Measurements from ENCODE around the gene CCDC78. TPM values are rescaled to one million over a fixed set of nuclear protein-coding genes. Genes with fewer than 3 reads are reported as not detected.

Gene CCDC78
- total RNA-seq: 1.3 and 1.4 TPM in 2 replicates

- DNase-seq (ENCODE audit: low read depth, low spot score): no peak
Measured at GRCh38 chr16:726438-727290, at the start of gene CCDC78, which contains the start of gene HAGHL. Gene CCDC78 (minus strand): TSS chr16:726443. CDS start chr16:726367, 76 bp downstream. Gene HAGHL (plus strand): TSS chr16:727106. CDS start chr16:727510, 404 bp downstream.

GRCh38 chr16:775236-775796 lies 49.1 kb upstream of the CCDC78 start:
- no peak for DNase-seq (ENCODE audit: low read depth, low spot score)

GRCh38 chr16:774086-775001 lies 48.1 kb upstream of the CCDC78 start:
- no peak for DNase-seq (ENCODE audit: low read depth, low spot score)

GRCh38 chr16:772959-773358 lies 46.7 kb upstream of the CCDC78 start:
- DNase-seq (ENCODE audit: low read depth, low spot score): no peak

GRCh38 chr16:770411-770810 lies 44.2 kb upstream of the CCDC78 start:
- DNase-seq (ENCODE audit: low read depth, low spot score): no peak

GRCh38 chr16:769934-770333 lies 43.7 kb upstream of the CCDC78 start:
- DNase-seq (ENCODE audit: low read depth, low spot score): no peak

- DNase-seq (ENCODE audit: low read depth, low spot score): no peak
Measured at GRCh38 chr16:769184-769784, 43.0 kb upstream of the CCDC78 start.

- no peak for DNase-seq (ENCODE audit: low read depth, low spot score)
Measured at GRCh38 chr16:768428-768827, 42.2 kb upstream of the CCDC78 start.

GRCh38 chr16:767743-768235 lies 41.5 kb upstream of the CCDC78 start:
- DNase-seq (ENCODE audit: low read depth, low spot score): no peak

- no peak for DNase-seq (ENCODE audit: low read depth, low spot score)
Measured at GRCh38 chr16:766820-767640, 40.8 kb upstream of the CCDC78 start.

- DNase-seq (ENCODE audit: low read depth, low spot score): no peak
Measured at GRCh38 chr16:766008-766819, 40.0 kb upstream of the CCDC78 start.

- no peak for DNase-seq (ENCODE audit: low read depth, low spot score)
Measured at GRCh38 chr16:765488-765865, 39.2 kb upstream of the CCDC78 start.

GRCh38 chr16:764848-765487 lies 38.7 kb upstream of the CCDC78 start:
- DNase-seq (ENCODE audit: low read depth, low spot score): no peak

GRCh38 chr16:764184-764750 lies 38.0 kb upstream of the CCDC78 start:
- DNase-seq (ENCODE audit: low read depth, low spot score): no peak

GRCh38 chr16:763369-764183 lies 37.3 kb upstream of the CCDC78 start:
- DNase-seq (ENCODE audit: low read depth, low spot score): no peak

- DNase-seq (ENCODE audit: low read depth, low spot score): no peak
Measured at GRCh38 chr16:762595-763268, 36.5 kb upstream of the CCDC78 start.

Data from pulmonary artery endothelial cell (primary cell).